Loucy (cell line): ENCODE measurements around the gene KRT31.
A peak's percentile ranks its signal among the peaks of the same experiment; 100 is the strongest.

ENCODE experiments used
- H2AFZ ChIP-seq: fragments of 200-600 bp; sonication (generic); 2 replicates; pipeline ENCODE4 v1.6.0; 2016; ENCODE audit warnings: antibody characterized with exemption, mild to moderate bottlenecking, low read length, moderate library complexity
- H3F3A ChIP-seq: fragments of 200-600 bp; 2 replicates; pipeline ENCODE4 v1.6.0; 2016; ENCODE audit warnings: antibody characterized with exemption, low read depth, mild to moderate bottlenecking
- H3K27me3 ChIP-seq: fragments of 200-600 bp; sonication (generic); 2 replicates; pipeline ENCODE4 v1.6.1; 2014; ENCODE audit warnings: low read length, mild to moderate bottlenecking; ENCODE audit not compliant: insufficient read depth, poor library complexity, severe bottlenecking
- H3K36me3 ChIP-seq: fragments of 200-600 bp; sonication (generic); 2 replicates; pipeline ENCODE4 v1.6.1; 2016; ENCODE audit warnings: low read length; ENCODE audit not compliant: insufficient read depth
- H3K4me1 ChIP-seq: fragments of 200-600 bp; sonication (generic); 2 replicates; pipeline ENCODE4 v1.5.1; 2014; ENCODE audit warnings: low read length, mild to moderate bottlenecking; ENCODE audit not compliant: insufficient read depth, poor library complexity, severe bottlenecking
- H3K4me2 ChIP-seq: fragments of 200-600 bp; sonication (generic); 2 replicates; pipeline ENCODE4 v1.6.0; 2014; ENCODE audit warnings: antibody characterized with exemption, low read length, low read depth, mild to moderate bottlenecking; ENCODE audit not compliant: poor library complexity, severe bottlenecking
- H3K4me3 ChIP-seq: fragments of 200-600 bp; sonication (generic); 2 replicates; pipeline ENCODE4 v1.5.1; 2014; ENCODE audit warnings: low read length, mild to moderate bottlenecking, mixed read lengths; ENCODE audit not compliant: poor library complexity, severe bottlenecking
- H3K79me2 ChIP-seq: fragments of 200-600 bp; sonication (generic); 2 replicates; pipeline ENCODE4 v1.6.1; 2014; ENCODE audit warnings: low read length; ENCODE audit not compliant: insufficient read depth
- H3K9ac ChIP-seq: fragments of 200-600 bp; sonication (generic); 2 replicates; pipeline ENCODE4 v1.6.0; 2014; ENCODE audit warnings: mild to moderate bottlenecking, low read depth, low read length, moderate library complexity; ENCODE audit not compliant: poor library complexity, severe bottlenecking
- H3K9me2 ChIP-seq: fragments of 200-600 bp; sonication (generic); replicated peaks from 2 replicates; pipeline ENCODE4 v1.6.1; 2016; ENCODE audit warnings: low read depth, low read length, mixed read lengths
- H3K9me3 ChIP-seq: fragments of 200-600 bp; sonication (generic); 2 replicates; pipeline ENCODE4 v1.6.1; 2014; ENCODE audit warnings: mild to moderate bottlenecking, antibody characterized with exemption, low read length, low read depth; ENCODE audit not compliant: insufficient read depth
- H4K20me1 ChIP-seq: fragments of 200-600 bp; sonication (generic); 2 replicates; pipeline ENCODE4 v1.6.0; 2014; ENCODE audit warnings: antibody characterized with exemption, low read length, mild to moderate bottlenecking; ENCODE audit not compliant: insufficient read depth, poor library complexity, severe bottlenecking
- EZH2phosphoT487 ChIP-seq: fragments of 200-600 bp; IDR thresholded peaks from 2 replicates; pipeline ENCODE4 v1.6.1; 2018; ENCODE audit warnings: antibody characterized with exemption, mild to moderate bottlenecking, moderate library complexity, borderline replicate concordance
- TF ChIP-seq, protein P1 (sequence below): fragments of 200-600 bp; sonication (generic); conservative IDR thresholded peaks from 2 replicates; pipeline ENCODE4 v1.5.1; 2014; ENCODE audit warnings: mild to moderate bottlenecking, antibody characterized with exemption, low read length

Gene KRT31

GRCh38 chr17:41419716-41420115, 22.3 kb upstream of the KRT31 start:
- no peak overlapping the region for H3K9ac ChIP-seq
- H3K4me1 ChIP-seq: no peaks in the 10 kb centered on the region
- H3K4me3 ChIP-seq: no peak overlapping the region
- H3K9me3 ChIP-seq: no peaks in the 10 kb centered on the region
- TF ChIP-seq, protein P1, sequence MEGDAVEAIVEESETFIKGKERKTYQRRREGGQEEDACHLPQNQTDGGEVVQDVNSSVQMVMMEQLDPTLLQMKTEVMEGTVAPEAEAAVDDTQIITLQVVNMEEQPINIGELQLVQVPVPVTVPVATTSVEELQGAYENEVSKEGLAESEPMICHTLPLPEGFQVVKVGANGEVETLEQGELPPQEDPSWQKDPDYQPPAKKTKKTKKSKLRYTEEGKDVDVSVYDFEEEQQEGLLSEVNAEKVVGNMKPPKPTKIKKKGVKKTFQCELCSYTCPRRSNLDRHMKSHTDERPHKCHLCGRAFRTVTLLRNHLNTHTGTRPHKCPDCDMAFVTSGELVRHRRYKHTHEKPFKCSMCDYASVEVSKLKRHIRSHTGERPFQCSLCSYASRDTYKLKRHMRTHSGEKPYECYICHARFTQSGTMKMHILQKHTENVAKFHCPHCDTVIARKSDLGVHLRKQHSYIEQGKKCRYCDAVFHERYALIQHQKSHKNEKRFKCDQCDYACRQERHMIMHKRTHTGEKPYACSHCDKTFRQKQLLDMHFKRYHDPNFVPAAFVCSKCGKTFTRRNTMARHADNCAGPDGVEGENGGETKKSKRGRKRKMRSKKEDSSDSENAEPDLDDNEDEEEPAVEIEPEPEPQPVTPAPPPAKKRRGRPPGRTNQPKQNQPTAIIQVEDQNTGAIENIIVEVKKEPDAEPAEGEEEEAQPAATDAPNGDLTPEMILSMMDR: no peak
- no peaks in the 10 kb centered on the region for H4K20me1 ChIP-seq
- no peaks in the 10 kb centered on the region for H3F3A ChIP-seq
- no peaks in the 10 kb centered on the region for H3K36me3 ChIP-seq
- H2AFZ ChIP-seq: no peak overlapping the region
- H3K4me2 ChIP-seq: no peak overlapping the region
- H3K27me3 ChIP-seq: peaks cover 9% of the 10 kb centered on the region
- H3K9me2 ChIP-seq: no peaks in the 10 kb centered on the region
- no peaks in the 10 kb centered on the region for H3K79me2 ChIP-seq

DNA sequence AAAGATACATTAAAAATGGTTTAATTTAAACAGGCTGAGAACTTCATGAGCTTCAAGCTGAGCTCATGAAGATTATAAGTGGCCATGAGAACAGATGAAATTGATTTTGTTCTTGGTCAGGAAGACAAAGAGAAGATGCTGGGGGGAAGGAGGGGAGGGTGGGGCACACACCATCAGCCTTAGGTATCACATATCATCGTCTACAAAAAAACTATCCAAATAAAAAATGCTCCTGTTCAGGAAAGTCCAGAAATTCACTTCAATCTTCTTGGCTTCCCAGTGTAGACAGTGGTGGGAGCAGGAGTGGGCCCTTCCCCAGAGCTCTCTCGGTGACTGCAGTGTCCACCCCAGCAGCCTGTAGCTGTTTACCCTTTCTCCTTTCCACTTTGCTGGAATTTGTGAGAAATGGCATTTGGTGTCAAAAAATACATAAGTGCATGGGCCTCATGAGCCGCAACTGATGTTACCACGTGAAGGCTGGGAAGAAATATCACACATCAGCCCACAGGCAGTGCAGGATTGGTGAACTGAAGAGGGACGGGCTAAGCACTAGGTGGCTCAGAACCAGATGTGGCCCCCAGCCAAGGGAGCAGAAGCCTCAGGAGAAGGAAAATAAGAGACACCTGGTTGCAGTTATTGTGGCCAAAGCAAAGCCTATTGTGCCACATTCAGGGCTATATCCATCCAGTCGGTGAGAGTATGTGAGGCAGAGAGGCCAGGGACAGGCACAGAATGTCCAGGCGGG, 20.9 kb upstream of the KRT31 start:
- Histone ChIP-seq H3K4me1 (no peaks in the 10 kb centered on the region), H4K20me1 (no peaks in the 10 kb centered on the region), H3K4me3 (no peak overlapping the region), H3F3A (no peaks in the 10 kb centered on the region), H3K9ac (no peak overlapping the region), H3K9me2 (no peaks in the 10 kb centered on the region), H3K36me3 (no peaks in the 10 kb centered on the region), H3K4me2 (no peak overlapping the region), H3K27me3 (peaks cover 9% of the 10 kb centered on the region), H3K79me2 (no peaks in the 10 kb centered on the region), H2AFZ (no peak overlapping the region), H3K9me3 (no peaks in the 10 kb centered on the region)
- TF ChIP-seq, protein P1: no peak
- TF ChIP-seq EZH2phosphoT487: no peak

DNA sequence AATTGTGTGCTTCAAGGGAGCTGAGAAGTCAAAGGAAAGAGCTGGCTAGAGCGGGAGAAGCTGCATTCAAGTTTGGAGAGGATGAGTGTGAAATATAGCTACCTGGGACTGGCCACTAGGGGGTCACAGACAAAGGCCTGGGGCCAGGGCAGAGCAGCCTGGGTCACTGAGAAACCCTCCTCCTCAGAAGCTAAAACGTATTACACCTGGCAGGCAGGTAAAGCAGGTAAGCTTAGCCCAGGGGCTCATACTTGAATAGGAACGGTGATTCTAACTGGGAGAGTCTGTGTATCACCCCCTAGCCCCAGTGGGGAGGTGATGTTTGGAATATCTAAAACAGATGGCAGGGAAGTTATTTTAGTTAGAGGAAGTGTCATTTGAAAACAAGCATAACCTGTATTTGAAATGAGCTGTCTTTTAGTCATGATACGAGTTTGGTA, 20.2 kb upstream of the KRT31 start:
- no peaks in the 10 kb centered on the region for H3K36me3 ChIP-seq
- H3K4me3 ChIP-seq: no peak overlapping the region
- no peaks in the 10 kb centered on the region for H4K20me1 ChIP-seq
- peaks cover 9% of the 10 kb centered on the region for H3K27me3 ChIP-seq
- no peaks in the 10 kb centered on the region for H3K79me2 ChIP-seq
- TF ChIP-seq, protein P1: peak; percentile 70
- TF ChIP-seq EZH2phosphoT487: no peak
- H3K9ac ChIP-seq: no peak overlapping the region
- no peaks in the 10 kb centered on the region for H3K4me1 ChIP-seq
- no peaks in the 10 kb centered on the region for H3K9me3 ChIP-seq
- no peak overlapping the region for H2AFZ ChIP-seq
- H3F3A ChIP-seq: no peaks in the 10 kb centered on the region
- H3K4me2 ChIP-seq: no peak overlapping the region
- H3K9me2 ChIP-seq: no peaks in the 10 kb centered on the region
